Glutamatergic neuron (in vitro differentiated cells): ENCODE data around the gene SRGN. TPM values are rescaled to one million over a fixed set of nuclear protein-coding genes. Genes with fewer than 3 reads are reported as not detected.

Experiments
- DNase-seq: peaks from one replicate; pipeline ENCODE4 v3.0.0; 2022
- H3K27ac Mint-ChIP-seq: one replicate; pipeline ENCODE4 v1.8.0; 2020; ENCODE audit warnings: mild to moderate bottlenecking, mixed read lengths, inconsistent platforms; ENCODE audit not compliant: unreplicated experiment
- H3K27me3 Mint-ChIP-seq: one replicate; pipeline ENCODE4 v1.8.0; 2020; ENCODE audit warnings: mild to moderate bottlenecking, moderate library complexity, mixed read lengths, inconsistent platforms; ENCODE audit not compliant: unreplicated experiment
- H3K36me3 Mint-ChIP-seq: one replicate; pipeline ENCODE4 v1.8.0; 2020; ENCODE audit warnings: mild to moderate bottlenecking, mixed read lengths, inconsistent platforms; ENCODE audit not compliant: unreplicated experiment
- H3K4me1 Mint-ChIP-seq: one replicate; pipeline ENCODE4 v1.8.0; 2020; ENCODE audit warnings: mild to moderate bottlenecking, low read depth, mixed read lengths, inconsistent platforms; ENCODE audit not compliant: unreplicated experiment
- H3K4me3 Mint-ChIP-seq: one replicate; pipeline ENCODE4 v1.8.0; 2020; ENCODE audit warnings: mild to moderate bottlenecking, mixed read lengths, inconsistent platforms; ENCODE audit not compliant: unreplicated experiment
- H3K9me3 Mint-ChIP-seq: one replicate; pipeline ENCODE4 v1.8.0; 2020; ENCODE audit warnings: mild to moderate bottlenecking, moderate library complexity, mixed read lengths, inconsistent platforms; ENCODE audit not compliant: unreplicated experiment
- total RNA-seq: library from RNA; stranded (reverse); fragmentation: NEBNext Ultra II Directional; extraction: Animal tissue kit (Norgen Biotek cat#: 25700); gene quantifications from one replicate; pipeline ENCODE4 v1.2.1, GENCODE V29; 2021; ENCODE audit not compliant: unreplicated experiment
- TF ChIP-seq, protein P1 (sequence below): fragments of 200-600 bp; sonication (generic); IDR thresholded peaks from one replicate; pipeline ENCODE4 v1.5.0; 2021; ENCODE audit not compliant: partially characterized antibody, unreplicated experiment

The SRGN gene
- total RNA-seq, 1 donor from 2014 or later: not detected

DNA sequence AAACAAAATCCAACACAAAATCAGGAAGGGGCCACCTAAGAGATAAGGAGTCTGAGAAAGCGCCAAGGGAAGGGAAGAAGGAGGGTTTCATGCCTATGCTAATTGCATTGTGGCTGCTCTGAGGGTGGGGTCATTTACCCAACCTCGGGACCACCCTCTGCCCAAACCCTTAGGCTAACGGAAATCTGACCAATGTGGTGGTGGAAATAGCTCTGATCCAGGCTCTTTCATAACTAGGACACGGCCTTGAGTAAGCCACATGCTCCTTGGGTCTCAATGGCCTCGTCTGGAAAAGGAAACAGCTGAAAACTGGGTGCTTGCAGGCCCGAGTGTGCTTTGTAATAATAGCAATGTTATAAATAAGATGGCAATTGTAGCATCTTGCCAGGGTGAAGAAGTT lies 14.9 kb upstream of the SRGN start:
- H3K4me1 Mint-ChIP-seq: peaks cover 5% of the 10 kb centered on the region
- TF ChIP-seq, protein P1, sequence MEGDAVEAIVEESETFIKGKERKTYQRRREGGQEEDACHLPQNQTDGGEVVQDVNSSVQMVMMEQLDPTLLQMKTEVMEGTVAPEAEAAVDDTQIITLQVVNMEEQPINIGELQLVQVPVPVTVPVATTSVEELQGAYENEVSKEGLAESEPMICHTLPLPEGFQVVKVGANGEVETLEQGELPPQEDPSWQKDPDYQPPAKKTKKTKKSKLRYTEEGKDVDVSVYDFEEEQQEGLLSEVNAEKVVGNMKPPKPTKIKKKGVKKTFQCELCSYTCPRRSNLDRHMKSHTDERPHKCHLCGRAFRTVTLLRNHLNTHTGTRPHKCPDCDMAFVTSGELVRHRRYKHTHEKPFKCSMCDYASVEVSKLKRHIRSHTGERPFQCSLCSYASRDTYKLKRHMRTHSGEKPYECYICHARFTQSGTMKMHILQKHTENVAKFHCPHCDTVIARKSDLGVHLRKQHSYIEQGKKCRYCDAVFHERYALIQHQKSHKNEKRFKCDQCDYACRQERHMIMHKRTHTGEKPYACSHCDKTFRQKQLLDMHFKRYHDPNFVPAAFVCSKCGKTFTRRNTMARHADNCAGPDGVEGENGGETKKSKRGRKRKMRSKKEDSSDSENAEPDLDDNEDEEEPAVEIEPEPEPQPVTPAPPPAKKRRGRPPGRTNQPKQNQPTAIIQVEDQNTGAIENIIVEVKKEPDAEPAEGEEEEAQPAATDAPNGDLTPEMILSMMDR: no peak
- H3K9me3 Mint-ChIP-seq: peaks cover 5% of the 10 kb centered on the region
- no peak overlapping the region for H3K4me3 Mint-ChIP-seq
- no peak overlapping the region for H3K27ac Mint-ChIP-seq
- H3K27me3 Mint-ChIP-seq: peaks cover 6% of the 10 kb centered on the region
- H3K36me3 Mint-ChIP-seq: no peaks in the 10 kb centered on the region
- no peak for DNase-seq

DNA sequence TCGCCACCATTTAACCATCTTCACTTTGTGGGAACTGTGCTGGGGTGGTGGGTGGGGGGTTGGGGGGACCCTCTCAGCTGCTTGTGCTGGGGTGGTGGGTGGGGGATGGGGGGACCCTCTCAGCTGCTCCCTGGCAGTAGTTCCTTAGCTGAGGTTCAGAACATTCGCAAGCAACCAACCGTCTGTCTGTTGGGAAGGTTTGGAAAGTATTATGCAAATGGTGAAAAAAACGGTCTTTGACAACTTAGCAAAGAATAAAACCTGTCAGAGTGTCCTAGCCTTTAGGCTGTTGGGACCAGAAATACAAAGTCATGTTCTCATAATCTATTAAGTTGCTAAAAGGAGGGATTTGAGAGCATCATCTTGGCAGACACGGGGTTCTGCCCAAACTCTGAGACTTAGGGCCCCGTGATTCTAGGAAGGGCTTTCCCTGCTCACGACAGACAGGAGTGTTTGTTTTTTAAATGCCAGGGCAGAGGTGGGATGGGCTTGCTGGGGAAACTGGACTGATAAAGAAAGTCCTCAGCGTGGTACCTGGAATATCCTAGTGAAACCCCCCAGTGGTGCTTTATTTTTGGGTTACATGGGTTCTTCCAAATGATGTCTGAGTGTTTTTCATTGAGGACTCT lies 14.1 kb upstream of the SRGN start:
- no peaks in the 10 kb centered on the region for H3K36me3 Mint-ChIP-seq
- H3K27me3 Mint-ChIP-seq: peaks cover 6% of the 10 kb centered on the region
- H3K4me3 Mint-ChIP-seq: no peak overlapping the region
- H3K9me3 Mint-ChIP-seq: peaks cover 5% of the 10 kb centered on the region
- H3K4me1 Mint-ChIP-seq: peaks cover 5% of the 10 kb centered on the region
- TF ChIP-seq, protein P1: no peak
- no peak for DNase-seq
- no peak overlapping the region for H3K27ac Mint-ChIP-seq

DNA sequence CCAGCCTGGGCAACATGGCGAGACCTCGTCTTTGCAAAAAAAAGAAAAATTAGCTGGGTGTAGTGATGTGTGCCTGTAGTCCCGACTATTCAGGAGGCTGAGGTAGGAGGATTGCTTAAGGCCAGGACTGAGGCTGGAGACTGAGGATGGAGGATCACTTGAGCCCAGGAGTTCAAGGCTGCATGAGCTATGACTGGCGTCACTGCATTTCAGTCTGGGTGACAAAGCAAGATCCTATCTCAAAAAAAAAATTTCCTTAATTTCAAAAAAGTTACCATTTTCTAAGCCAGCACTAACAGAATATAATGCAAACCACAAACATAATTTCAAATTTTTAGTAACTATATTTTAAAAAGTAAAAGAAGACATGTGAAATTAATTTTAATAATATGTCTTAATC lies 13.4 kb upstream of the SRGN start:
- no peak overlapping the region for H3K4me3 Mint-ChIP-seq
- no peak overlapping the region for H3K27ac Mint-ChIP-seq
- peaks cover 5% of the 10 kb centered on the region for H3K4me1 Mint-ChIP-seq
- TF ChIP-seq, protein P1: no peak
- no peaks in the 10 kb centered on the region for H3K36me3 Mint-ChIP-seq
- peaks cover 5% of the 10 kb centered on the region for H3K27me3 Mint-ChIP-seq
- peaks cover 5% of the 10 kb centered on the region for H3K9me3 Mint-ChIP-seq
- no peak for DNase-seq

DNA sequence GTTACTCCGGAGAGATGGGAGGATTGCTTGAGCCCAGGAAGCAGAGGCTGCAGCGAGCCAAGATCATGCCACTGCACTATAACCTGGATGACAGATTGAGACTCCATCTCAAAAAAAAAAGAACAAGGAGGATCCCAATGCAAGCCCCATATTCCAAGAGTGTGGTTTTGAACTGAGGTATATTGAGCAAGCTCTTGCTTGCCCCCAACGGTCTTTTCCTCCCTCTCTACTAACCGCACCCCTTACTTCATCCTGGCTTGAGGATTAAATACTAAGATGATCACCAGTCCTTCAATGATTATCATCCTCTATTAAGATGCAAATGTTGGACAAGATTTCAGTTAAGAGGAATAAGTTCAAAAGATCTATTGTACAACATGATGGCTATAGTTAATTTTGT lies 12.5 kb upstream of the SRGN start:
- Mint-ChIP-seq H3K27me3 (peaks cover 5% of the 10 kb centered on the region), H3K36me3 (no peaks in the 10 kb centered on the region), H3K27ac (no peak overlapping the region), H3K9me3 (peaks cover 5% of the 10 kb centered on the region), H3K4me3 (no peak overlapping the region), H3K4me1 (peaks cover 5% of the 10 kb centered on the region)
- TF ChIP-seq, protein P1: no peak
- DNase-seq: no peak

DNA sequence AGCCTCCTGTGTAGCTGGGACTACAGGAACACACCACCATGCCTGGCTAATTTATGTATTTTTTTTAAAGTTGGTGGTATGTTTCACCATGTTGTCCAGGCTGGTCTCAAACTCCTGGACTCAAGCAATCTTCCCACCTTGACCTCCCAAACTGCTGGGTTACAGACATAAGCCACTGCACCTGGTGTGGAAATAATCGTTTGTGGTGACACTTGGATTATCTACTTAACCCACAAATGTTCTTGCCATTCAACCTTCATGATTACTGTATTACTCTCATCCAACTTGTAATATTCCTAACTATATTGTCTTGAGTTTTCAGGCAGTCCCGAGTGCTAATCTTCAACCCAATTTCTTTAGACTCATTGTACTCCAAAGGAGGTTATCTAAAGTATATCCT lies 9.6 kb upstream of the SRGN start:
- TF ChIP-seq, protein P1: no peak
- H3K27me3 Mint-ChIP-seq: peaks cover 3% of the 10 kb centered on the region
- H3K27ac Mint-ChIP-seq: no peak overlapping the region
- DNase-seq: no peak
- peaks cover 5% of the 10 kb centered on the region for H3K4me1 Mint-ChIP-seq
- H3K9me3 Mint-ChIP-seq: peaks cover 3% of the 10 kb centered on the region
- no peaks in the 10 kb centered on the region for H3K36me3 Mint-ChIP-seq
- H3K4me3 Mint-ChIP-seq: no peak overlapping the region
